MM.1S (cell line): Measurements from ENCODE around the gene KIAA0825.

Experiments
- DNase-seq: peaks from one replicate; pipeline ENCODE4 v3.0.0-alpha.2; 2015
- H2AFZ ChIP-seq: fragments of 300-600 bp; sonication (generic); 2 replicates; pipeline ENCODE4 v1.6.0; 2016; ENCODE audit warnings: antibody characterized with exemption, low read length
- H3F3A ChIP-seq: fragments of 300-600 bp; sonication (generic); 2 replicates; pipeline ENCODE4 v1.6.1; 2016; ENCODE audit warnings: mild to moderate bottlenecking, antibody characterized with exemption, low read length, moderate library complexity, mixed read lengths; ENCODE audit not compliant: insufficient read depth
- H3K27ac ChIP-seq: fragments of 300-600 bp; sonication (generic); 2 replicates; pipeline ENCODE4 v1.5.1; 2016; ENCODE audit warnings: mild to moderate bottlenecking, low read length
- H3K27me3 ChIP-seq: fragments of 300-600 bp; sonication (generic); replicated peaks from 2 replicates; pipeline ENCODE4 v1.6.0; 2016; ENCODE audit warnings: low read length; ENCODE audit not compliant: insufficient read depth
- H3K36me3 ChIP-seq: fragments of 300-600 bp; sonication (generic); replicated peaks from 2 replicates; pipeline ENCODE4 v1.6.1; 2016; ENCODE audit warnings: mild to moderate bottlenecking, low read length, mixed read lengths; ENCODE audit not compliant: insufficient read depth
- H3K4me1 ChIP-seq: fragments of 300-600 bp; sonication (generic); 2 replicates; pipeline ENCODE4 v1.6.1; 2016; ENCODE audit warnings: low read length, mixed read lengths
- H3K4me2 ChIP-seq: fragments of 300-600 bp; sonication (generic); 2 replicates; pipeline ENCODE4 v1.6.0; 2016; ENCODE audit warnings: low read depth, low read length
- H3K4me3 ChIP-seq: fragments of 300-600 bp; sonication (generic); 2 replicates; pipeline ENCODE4 v1.5.1; 2016; ENCODE audit warnings: low read length, mixed read lengths
- H3K79me2 ChIP-seq: fragments of 300-600 bp; sonication (generic); 2 replicates; pipeline ENCODE4 v1.6.1; 2016; ENCODE audit warnings: mixed run types, low read length, mixed read lengths
- H3K9ac ChIP-seq: fragments of 300-600 bp; sonication (generic); 2 replicates; pipeline ENCODE4 v1.6.1; 2016; ENCODE audit warnings: low read length, mixed read lengths
- H3K9me2 ChIP-seq: fragments of 300-600 bp; sonication (generic); replicated peaks from 2 replicates; pipeline ENCODE4 v1.6.1; 2016; ENCODE audit warnings: mild to moderate bottlenecking, low read length, mixed read lengths; ENCODE audit not compliant: insufficient read depth
- H3K9me3 ChIP-seq: fragments of 300-600 bp; sonication (generic); replicated peaks from 2 replicates; pipeline ENCODE4 v1.6.1; 2016; ENCODE audit warnings: mild to moderate bottlenecking, low read length, mixed read lengths; ENCODE audit not compliant: insufficient read depth
- H4K20me1 ChIP-seq: fragments of 300-600 bp; sonication (generic); 2 replicates; pipeline ENCODE4 v1.6.1; 2016; ENCODE audit warnings: mild to moderate bottlenecking, low read length, moderate library complexity, mixed read lengths; ENCODE audit not compliant: insufficient read depth
- EZH2 ChIP-seq: fragments of 300-600 bp; sonication (generic); optimal IDR thresholded peaks from 2 replicates; pipeline ENCODE3; 2017; ENCODE audit warnings: low read depth, mild to moderate bottlenecking, antibody characterized with exemption, low read length, mixed read lengths
- EZH2phosphoT487 ChIP-seq: fragments of 300-600 bp; sonication (generic); IDR thresholded peaks from 2 replicates; pipeline ENCODE4 v1.6.1; 2018; ENCODE audit warnings: antibody characterized with exemption, low read length
- TF ChIP-seq, protein P1 (sequence below): fragments of 300-600 bp; sonication (generic); IDR thresholded peaks from 2 replicates; pipeline ENCODE4 v1.5.1; 2016; ENCODE audit warnings: antibody characterized with exemption, low read length, mixed read lengths

KIAA0825 gene

DNA sequence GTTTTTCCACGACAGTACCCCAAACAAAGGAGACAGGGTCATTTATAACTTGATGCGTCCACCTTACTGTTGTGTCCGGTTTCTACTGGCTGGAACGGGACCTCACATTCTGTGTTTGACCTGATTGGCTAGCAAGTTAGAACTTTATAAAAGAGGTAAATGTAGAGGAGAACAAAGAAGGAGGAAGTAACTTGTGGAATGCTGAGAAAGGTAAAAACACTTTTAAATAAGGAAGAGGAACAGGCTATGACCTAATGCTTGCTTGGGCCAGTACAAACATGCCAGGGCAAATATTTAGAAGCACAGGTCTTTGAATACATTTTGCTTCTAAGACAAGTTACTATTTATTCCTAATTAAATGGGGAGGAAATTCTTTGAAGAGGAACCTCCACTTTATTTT, 251.6 kb downstream of the KIAA0825 start:
- Histone ChIP-seq H3K27ac (no peak overlapping the region), H3K4me3 (no peak overlapping the region), H3K4me2 (no peak overlapping the region), H3F3A (no peaks in the 10 kb centered on the region), H3K9ac (no peak overlapping the region), H3K79me2 (no peaks in the 10 kb centered on the region), H3K9me3 (no peaks in the 10 kb centered on the region), H2AFZ (no peak overlapping the region), H3K36me3 (no peaks in the 10 kb centered on the region), H3K27me3 (no peaks in the 10 kb centered on the region), H3K4me1 (no peaks in the 10 kb centered on the region), H3K9me2 (no peaks in the 10 kb centered on the region), H4K20me1 (no peaks in the 10 kb centered on the region)
- DNase-seq, result no peak
- TF ChIP-seq, protein P1, sequence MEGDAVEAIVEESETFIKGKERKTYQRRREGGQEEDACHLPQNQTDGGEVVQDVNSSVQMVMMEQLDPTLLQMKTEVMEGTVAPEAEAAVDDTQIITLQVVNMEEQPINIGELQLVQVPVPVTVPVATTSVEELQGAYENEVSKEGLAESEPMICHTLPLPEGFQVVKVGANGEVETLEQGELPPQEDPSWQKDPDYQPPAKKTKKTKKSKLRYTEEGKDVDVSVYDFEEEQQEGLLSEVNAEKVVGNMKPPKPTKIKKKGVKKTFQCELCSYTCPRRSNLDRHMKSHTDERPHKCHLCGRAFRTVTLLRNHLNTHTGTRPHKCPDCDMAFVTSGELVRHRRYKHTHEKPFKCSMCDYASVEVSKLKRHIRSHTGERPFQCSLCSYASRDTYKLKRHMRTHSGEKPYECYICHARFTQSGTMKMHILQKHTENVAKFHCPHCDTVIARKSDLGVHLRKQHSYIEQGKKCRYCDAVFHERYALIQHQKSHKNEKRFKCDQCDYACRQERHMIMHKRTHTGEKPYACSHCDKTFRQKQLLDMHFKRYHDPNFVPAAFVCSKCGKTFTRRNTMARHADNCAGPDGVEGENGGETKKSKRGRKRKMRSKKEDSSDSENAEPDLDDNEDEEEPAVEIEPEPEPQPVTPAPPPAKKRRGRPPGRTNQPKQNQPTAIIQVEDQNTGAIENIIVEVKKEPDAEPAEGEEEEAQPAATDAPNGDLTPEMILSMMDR, result no peak
- TF ChIP-seq EZH2, result no peak
- TF ChIP-seq EZH2phosphoT487, result no peak

DNA sequence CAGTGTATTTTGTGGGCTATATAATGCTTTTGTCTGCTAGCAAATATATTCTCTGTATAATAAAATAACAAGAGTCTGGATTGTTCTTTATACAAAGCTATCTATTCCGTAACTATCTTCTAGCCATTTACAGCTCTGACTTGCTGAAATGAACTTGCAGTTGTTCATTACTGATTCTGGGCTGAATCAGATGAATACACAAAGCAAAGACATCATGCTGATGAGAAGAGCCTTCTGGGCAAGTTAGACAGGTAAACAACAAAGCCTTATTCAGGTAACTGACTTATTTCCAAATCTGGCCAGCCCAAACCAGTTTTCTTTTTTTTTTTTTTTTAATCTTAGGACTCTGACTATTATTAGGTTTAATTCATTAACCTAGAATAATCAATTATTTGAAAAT, 255.5 kb downstream of the KIAA0825 start:
- TF ChIP-seq, protein P1, result no peak
- TF ChIP-seq EZH2, result no peak
- no peak for TF ChIP-seq EZH2phosphoT487
- no peak overlapping the region for H3K4me3 ChIP-seq
- no peaks in the 10 kb centered on the region for H4K20me1 ChIP-seq
- no peaks in the 10 kb centered on the region for H3K79me2 ChIP-seq
- H2AFZ ChIP-seq, result no peak overlapping the region
- H3K9me2 ChIP-seq, result no peaks in the 10 kb centered on the region
- H3K4me2 ChIP-seq, result no peak overlapping the region
- H3K9ac ChIP-seq, result no peak overlapping the region
- no peaks in the 10 kb centered on the region for H3K9me3 ChIP-seq
- no peaks in the 10 kb centered on the region for H3F3A ChIP-seq
- H3K4me1 ChIP-seq, result no peaks in the 10 kb centered on the region
- H3K27ac ChIP-seq, result no peak overlapping the region
- no peak for DNase-seq
- no peaks in the 10 kb centered on the region for H3K27me3 ChIP-seq
- no peaks in the 10 kb centered on the region for H3K36me3 ChIP-seq

DNA sequence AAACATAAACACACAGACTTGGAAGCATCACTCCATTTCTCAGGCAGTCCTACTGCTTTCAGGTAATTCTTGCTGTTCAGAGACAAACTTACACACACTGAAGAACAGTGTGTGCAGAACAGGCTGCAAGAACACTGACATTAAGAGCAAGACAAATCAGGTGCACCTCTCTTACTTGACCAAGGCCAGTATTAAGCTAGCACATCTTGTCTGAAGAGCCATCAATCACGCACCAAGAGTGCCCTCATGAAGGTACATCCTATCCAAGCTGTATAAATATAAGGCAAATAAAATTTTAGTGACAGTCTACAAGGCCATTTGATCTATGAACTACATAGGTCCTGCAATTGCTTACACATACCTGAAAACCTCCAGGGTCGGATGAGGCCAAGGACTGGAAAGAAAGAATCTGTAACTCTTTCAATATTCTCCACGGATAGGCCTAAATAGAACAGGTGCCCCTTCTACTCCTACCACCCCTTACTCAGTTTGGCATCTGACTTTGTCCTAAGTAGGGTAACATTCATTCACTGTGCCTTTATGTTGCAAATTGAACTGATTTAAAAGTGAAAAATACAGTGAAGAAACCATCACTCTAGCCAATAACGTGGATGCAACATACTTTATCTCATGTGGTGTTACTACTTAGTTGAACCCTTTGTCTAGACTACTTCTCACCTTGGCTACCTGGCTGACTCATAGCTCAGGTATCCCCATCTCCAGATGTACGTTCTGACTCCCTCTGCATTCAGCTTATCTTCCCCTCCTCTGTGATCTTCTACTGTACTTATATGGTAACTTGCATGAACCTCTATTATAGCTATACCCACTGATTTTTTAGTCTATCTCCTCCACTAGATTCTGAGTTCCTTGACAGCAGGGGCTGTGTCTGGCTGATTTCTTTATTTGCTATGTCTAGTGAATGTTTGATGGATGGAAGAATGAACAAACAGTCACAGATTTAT, 256.3 kb downstream of the KIAA0825 start:
- H3K4me3 ChIP-seq, result no peak overlapping the region
- H3K9me2 ChIP-seq, result no peaks in the 10 kb centered on the region
- H3K27me3 ChIP-seq, result no peaks in the 10 kb centered on the region
- H3K9me3 ChIP-seq, result no peaks in the 10 kb centered on the region
- TF ChIP-seq EZH2phosphoT487 (no peak), EZH2 (no peak)
- TF ChIP-seq, protein P1, result no peak
- no peaks in the 10 kb centered on the region for H3K36me3 ChIP-seq
- H3K9ac ChIP-seq, result no peak overlapping the region
- H4K20me1 ChIP-seq, result no peaks in the 10 kb centered on the region
- H3K79me2 ChIP-seq, result no peaks in the 10 kb centered on the region
- no peak overlapping the region for H2AFZ ChIP-seq
- DNase-seq, result no peak
- H3K4me2 ChIP-seq, result no peak overlapping the region
- H3K27ac ChIP-seq, result no peak overlapping the region
- no peaks in the 10 kb centered on the region for H3K4me1 ChIP-seq
- H3F3A ChIP-seq, result no peaks in the 10 kb centered on the region
